ENCODE results near the gene SMPD2. TPM values are rescaled to one million over a fixed set of nuclear protein-coding genes. Genes with fewer than 3 reads are reported as not detected.

SMPD2 gene
- total and polyA plus RNA-seq, 7 donors: 2.1 to 9.6 (median 4.4) TPM

GRCh38 chr6:109451376-109451775 lies 10.9 kb downstream of the SMPD2 start:
- Histone ChIP-seq H3K9me3 (no peaks in the 10 kb centered on the region), H3K27ac (no peak overlapping the region), H3K4me3 (no peak overlapping the region), H3K36me3 (ENCODE audit: insufficient read depth in 1 of 2, low read depth in 1 of 2) (peaks cover 0 to 8% of the 10 kb centered on the region in 2 donors), H3K4me1 (peaks cover 3% of the 10 kb centered on the region), H3K27me3 (ENCODE audit: insufficient read depth in 3 of 3, low read length in 2 of 3) (no peaks in the 10 kb centered on the region)
- intact Hi-C loops (cut with DNase I): no loop called here
- WGBS, 3 donors: 92 to 97% (median 95%) methylated on average over 7 of the region's 7 CpGs
- no peak for ATAC-seq
- no peak for DNase-seq
- TF ChIP-seq CTCF (IDR thresholded peaks at IDR 0.05): no peak

- Histone ChIP-seq H3K36me3 (ENCODE audit: insufficient read depth in 1 of 2, low read depth in 1 of 2) (peaks cover 0 to under 1% of the 10 kb centered on the region in 2 donors), H3K4me3 (no peak overlapping the region), H3K27ac (no peak overlapping the region), H3K4me1 (peaks cover 11% of the 10 kb centered on the region), H3K9me3 (no peaks in the 10 kb centered on the region), H3K27me3 (ENCODE audit: insufficient read depth in 3 of 3, low read length in 2 of 3) (no peaks in the 10 kb centered on the region)
- DNase-seq (no peak), ATAC-seq (no peak)
- WGBS, 3 donors: 83 to 93% (median 86%) methylated on average over 9 of the region's 9 CpGs
- intact Hi-C loops (cut with DNase I): no loop called here
- TF ChIP-seq CTCF (IDR thresholded peaks at IDR 0.05): no peak
Measured at GRCh38 chr6:109452181-109452580, 11.7 kb downstream of the SMPD2 start.

GRCh38 chr6:109453156-109453555 lies 12.6 kb downstream of the SMPD2 start:
- no peak for TF ChIP-seq CTCF (IDR thresholded peaks at IDR 0.05)
- intact Hi-C loops (cut with DNase I): no loop called here

GRCh38 chr6:109453594-109454495 lies 13.3 kb downstream of the SMPD2 start:
- DNase-seq: peak; percentile 45 to 73
- intact Hi-C loops (cut with DNase I): no loop called here

More at GRCh38 chr6:109453156-109453555, 12.6 kb downstream of the SMPD2 start:
- no peaks in the 10 kb centered on the region for H3K27me3 ChIP-seq (ENCODE audit: insufficient read depth in 3 of 3, low read length in 2 of 3)
- ATAC-seq: no peak
- no peaks in the 10 kb centered on the region for H3K36me3 ChIP-seq (ENCODE audit: insufficient read depth in 1 of 2, low read depth in 1 of 2)
- no peak overlapping the region for H3K4me3 ChIP-seq
- 70 to 93% (median 77%) methylated on average over 2 of the region's 2 CpGs for WGBS, 3 donors
- no peak overlapping the region for H3K27ac ChIP-seq
- H3K4me1 ChIP-seq: peaks cover 20% of the 10 kb centered on the region
- H3K9me3 ChIP-seq: no peaks in the 10 kb centered on the region
- DNase-seq: no peak

More at GRCh38 chr6:109453594-109454495, 13.3 kb downstream of the SMPD2 start:
- no peak for ATAC-seq
- H3K27ac ChIP-seq: peak overlapping the region; percentile 61
- peaks cover 25% of the 10 kb centered on the region for H3K4me1 ChIP-seq
- H3K4me3 ChIP-seq: peak overlapping the region; percentile 93
- H3K27me3 ChIP-seq (ENCODE audit: insufficient read depth in 3 of 3, low read length in 2 of 3): no peaks in the 10 kb centered on the region
- H3K36me3 ChIP-seq (ENCODE audit: insufficient read depth in 1 of 2, low read depth in 1 of 2): no peaks in the 10 kb centered on the region
- no peaks in the 10 kb centered on the region for H3K9me3 ChIP-seq
- WGBS, 3 donors: 67 to 88% (median 78%) methylated on average over 27 of the region's 27 CpGs
- no peak for TF ChIP-seq CTCF (IDR thresholded peaks at IDR 0.05)

Measured in psoas muscle (tissue), 8 donors.